Panc1 (cell line): Measurements from ENCODE around the gene PRDM5. TPM values are rescaled to one million over a fixed set of nuclear protein-coding genes. Genes with fewer than 3 reads are reported as not detected.

Experiments used
- ATAC-seq: fragments of 200-7000 bp; cut with Tn5 transposase; 2 replicates; pipeline ENCODE4 v1.9.1; 2020; ENCODE audit warnings: mild to moderate bottlenecking, moderate library complexity
- BruUV-seq: library from RNA; stranded (reverse); fragments of 400-500 nt; replicated peaks from 2 replicates; lab custom pipeline; 2021; lab: Mats Ljungman, UMichigan
- CTCF ChIA-PET: fragments of 300-600 bp; sonication (Branson Sonifier 250); formaldehyde crosslinking; loops from one replicate; lab custom pipeline; 2022; ENCODE audit warnings: antibody characterized with exemption; lab: Charles Lee
- POLR2A ChIA-PET: fragments of 300-600 bp; sonication (Branson Sonifier 250); formaldehyde crosslinking; loops from one replicate; lab custom pipeline; 2022; ENCODE audit warnings: antibody characterized with exemption; lab: Charles Lee
- DNase-seq: peaks from one replicate; pipeline ENCODE4 v3.0.0-alpha.2; 2010; ENCODE audit warnings: low read depth, low spot score
- H3K27ac ChIP-seq: 2 replicates; pipeline ENCODE4 v1.5.1; 2011; ENCODE audit warnings: mild to moderate bottlenecking, low read length, inconsistent platforms
- H3K27me3 ChIP-seq: fragments of 200-500 bp; sonication (Bioruptor generic); 2 replicates; pipeline ENCODE4 v1.6.0; 2014; ENCODE audit warnings: low read length, inconsistent platforms; ENCODE audit not compliant: control insufficient read depth, insufficient read depth
- H3K36me3 ChIP-seq: fragments of 200-500 bp; sonication (Bioruptor generic); 2 replicates; pipeline ENCODE4 v1.5.1; 2014; ENCODE audit warnings: inconsistent platforms, mild to moderate bottlenecking, low read length, moderate library complexity; ENCODE audit not compliant: control insufficient read depth, insufficient read depth
- H3K4me1 ChIP-seq: 2 replicates; pipeline ENCODE4 v1.5.1; 2011; ENCODE audit warnings: inconsistent platforms, mild to moderate bottlenecking, low read length, moderate library complexity; ENCODE audit not compliant: control insufficient read depth, insufficient read depth
- H3K4me3 ChIP-seq, 2 experiments: 2 replicates each; pipeline ENCODE4 v1.5.1; 2011 to 2012; ENCODE audit warnings: low read depth in 2 of 2, low read length in 2 of 2, mild to moderate bottlenecking in 2 of 2, inconsistent platforms in 1 of 2, moderate library complexity in 1 of 2
- H3K9me3 ChIP-seq: fragments of 200-500 bp; sonication (Bioruptor generic); 2 replicates; pipeline ENCODE4 v1.5.1; 2014; ENCODE audit warnings: low read depth, mild to moderate bottlenecking, inconsistent platforms, low read length, moderate library complexity; ENCODE audit not compliant: control insufficient read depth, insufficient read depth
- CTCF ChIP-seq: fragments of 450-650 bp; IDR thresholded peaks from 2 replicates; pipeline ENCODE4 v1.5.1; 2017; ENCODE audit warnings: mild to moderate bottlenecking
- POLR2AphosphoS5 ChIP-seq: IDR thresholded peaks from 2 replicates; pipeline ENCODE4 v1.6.1; 2012; ENCODE audit warnings: mild to moderate bottlenecking, low read depth, low read length, moderate library complexity
- REST ChIP-seq, 2 experiments: IDR thresholded peaks; 2 replicates each; pipeline ENCODE4 v1.6.1; 2011 to 2012; ENCODE audit warnings: low read depth in 2 of 2, control low read depth in 1 of 2, low read length in 1 of 2, mild to moderate bottlenecking in 1 of 2, moderate library complexity in 1 of 2; ENCODE audit not compliant: insufficient read depth in 1 of 2
- SIN3A ChIP-seq: IDR thresholded peaks from 2 replicates; pipeline ENCODE4 v1.6.1; 2012; ENCODE audit warnings: low read depth, mild to moderate bottlenecking, low read length, moderate library complexity, borderline replicate concordance; ENCODE audit not compliant: insufficient read depth
- TCF7L2 ChIP-seq: IDR thresholded peaks from 2 replicates; pipeline ENCODE4 v1.6.1; 2011; ENCODE audit warnings: mild to moderate bottlenecking, low read depth, low read length, inconsistent platforms
- in situ Hi-C: cut with HindIII; loops from 2 replicates; pipeline ENCODE4 v1.10.0; 2016; ENCODE audit warnings: low sequenced_read_pairs, low pct_unique_long_range_greater_than_20kb
- intact Hi-C: fragments of 100-400 bp; cut with micrococcal nuclease; formaldehyde crosslinking; loops from one replicate; pipeline ENCODE4 v1.10.0; 2022; ENCODE audit not compliant: unreplicated experiment
- total RNA-seq: library from RNA; stranded (reverse); gene quantifications from one replicate; pipeline ENCODE4 v1.2.1, GENCODE V29; 2021; ENCODE audit not compliant: unreplicated experiment

PRDM5 gene
- total RNA-seq, 1 experiment from 2014 or later: 8.4 TPM

GRCh38 chr4:120694973-120695372 is 227.6 kb downstream of the PRDM5 start:
- in situ Hi-C loops (no loop called here), intact Hi-C loops (no loop called here)
- TF ChIP-seq CTCF: no peak
- TF ChIP-seq TCF7L2: no peak
- TF ChIP-seq SIN3A: no peak
- no peak for TF ChIP-seq REST (IDR thresholded peaks at IDR 0.05; ENCODE audit: insufficient read depth in 1 of 2, low read depth in 2 of 2, low read length in 1 of 2)
- no peak for TF ChIP-seq POLR2AphosphoS5
- H3K27me3 ChIP-seq: no peaks in the 10 kb centered on the region
- H3K4me1 ChIP-seq: no peaks in the 10 kb centered on the region
- ChIA-PET POLR2A (no interaction called here), CTCF (no interaction called here)
- no peaks in the 10 kb centered on the region for H3K9me3 ChIP-seq
- BruUV-seq: no TSS peak
- H3K4me3 ChIP-seq: no peak overlapping the region
- H3K36me3 ChIP-seq: no peaks in the 10 kb centered on the region
- H3K27ac ChIP-seq: no peak overlapping the region
- DNase-seq: no peak
- ATAC-seq: no peak

- H3K36me3 ChIP-seq: no peaks in the 10 kb centered on the region
- no peak overlapping the region for H3K27ac ChIP-seq
- BruUV-seq: no TSS peak
- no peak for ATAC-seq
- no peak for DNase-seq
- H3K27me3 ChIP-seq: no peaks in the 10 kb centered on the region
- H3K4me1 ChIP-seq: no peaks in the 10 kb centered on the region
- no peak for TF ChIP-seq TCF7L2
- TF ChIP-seq POLR2AphosphoS5: no peak
- TF ChIP-seq SIN3A: no peak
- TF ChIP-seq CTCF: no peak
- TF ChIP-seq REST (IDR thresholded peaks at IDR 0.05; ENCODE audit: insufficient read depth in 1 of 2, low read depth in 2 of 2, low read length in 1 of 2): no peak
- H3K9me3 ChIP-seq: no peaks in the 10 kb centered on the region
- POLR2A ChIA-PET: no interaction called here
- CTCF ChIA-PET: no interaction called here
- intact Hi-C loops (no loop called here), in situ Hi-C loops (no loop called here)
- no peak overlapping the region for H3K4me3 ChIP-seq
Measured at GRCh38 chr4:120693816-120694215, 228.7 kb downstream of the PRDM5 start.
